Limb (tissue), 2 donors: ENCODE measurements around the gene SFRP5.

Experiments
- DNase-seq, 2 donors: peaks; one replicate each; pipeline ENCODE4 v3.0.0-alpha.2; 2016; ENCODE audit errors: extremely low spot score in 2 of 2

Gene SFRP5

DNA sequence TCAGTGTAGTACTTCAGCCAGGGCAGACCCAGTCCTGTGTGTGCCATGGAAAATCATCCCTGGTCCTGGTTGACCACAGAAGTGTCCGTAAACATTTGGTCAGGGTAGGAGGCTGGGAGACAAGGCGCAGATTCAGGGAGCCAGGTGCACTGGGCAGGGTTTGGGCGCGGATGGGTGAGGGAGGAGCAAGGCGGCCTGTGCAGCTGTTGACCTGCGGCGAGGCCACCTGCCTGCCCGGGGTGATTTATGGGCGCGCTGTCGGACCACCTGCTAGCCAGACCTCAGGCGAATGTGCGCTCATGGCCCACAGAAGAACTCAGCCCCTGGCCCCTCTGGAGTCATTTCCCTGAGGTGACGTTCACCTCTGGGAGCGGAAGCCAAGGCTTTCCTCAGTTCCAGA, 6.6 kb downstream of the SFRP5 start:
- peak in 1 of 2 donors; percentile 58 for DNase-seq

DNA sequence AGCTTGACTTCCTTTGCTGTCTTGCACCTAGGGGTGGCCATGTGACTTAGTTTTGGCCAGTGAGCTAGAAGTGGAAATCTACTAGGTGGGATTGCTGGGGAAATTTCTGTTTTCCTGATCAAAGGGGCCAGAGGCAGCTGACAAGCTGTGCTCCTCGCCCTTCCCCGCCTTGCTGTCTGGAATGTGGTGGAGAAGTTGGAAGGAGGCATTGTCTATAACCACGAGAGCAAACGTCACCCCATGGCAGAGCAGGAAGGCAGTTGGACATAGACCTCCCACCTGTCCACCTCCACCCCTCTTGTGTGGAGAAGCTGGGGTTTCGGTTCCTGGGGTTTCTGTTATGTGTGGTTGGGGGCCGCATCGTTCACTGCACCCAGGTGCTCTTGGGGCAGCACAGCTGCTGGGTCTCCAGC, 7.3 kb downstream of the SFRP5 start:
- DNase-seq, result peak in 1 of 2 donors; percentile 25

DNA sequence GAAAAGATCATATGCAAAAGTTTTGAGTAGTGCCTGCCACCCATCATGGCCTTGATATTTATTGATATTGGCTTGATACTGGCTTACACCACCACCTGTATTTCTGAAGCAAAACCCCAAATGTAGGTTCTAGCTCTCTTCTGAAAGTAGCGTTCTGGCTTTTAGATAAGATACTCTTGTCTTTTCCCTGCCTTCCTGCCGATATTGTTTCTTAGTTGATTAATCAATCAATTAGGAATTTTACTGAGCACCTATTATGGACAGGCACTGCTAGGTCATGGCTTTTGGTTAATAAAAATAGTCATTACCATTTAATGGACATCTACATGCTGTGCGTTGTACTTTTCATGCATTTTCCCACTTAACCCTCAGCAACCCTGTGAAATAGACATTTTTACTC, 7.9 kb downstream of the SFRP5 start:
- DNase-seq, result no peak

DNA sequence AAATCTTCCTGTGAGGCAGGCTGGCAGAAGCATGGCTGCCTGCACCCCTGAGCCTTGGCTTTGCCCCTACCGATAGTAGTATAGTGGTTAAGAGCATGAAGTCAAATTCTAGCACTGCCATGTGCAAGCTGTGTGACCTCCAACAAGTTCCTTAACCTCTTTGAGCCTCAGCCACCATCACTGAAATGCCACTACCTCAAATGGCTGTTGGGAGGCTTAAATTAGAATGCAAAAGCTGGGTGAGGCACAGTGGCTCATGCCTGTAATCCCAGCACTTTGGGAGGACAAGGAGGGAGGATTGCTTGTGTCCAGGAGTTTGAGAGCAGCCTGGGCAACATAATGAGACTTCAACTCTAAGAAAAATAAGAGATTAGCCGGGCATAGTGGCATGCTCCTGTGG, 8.4 kb downstream of the SFRP5 start:
- DNase-seq, result no peak

DNA sequence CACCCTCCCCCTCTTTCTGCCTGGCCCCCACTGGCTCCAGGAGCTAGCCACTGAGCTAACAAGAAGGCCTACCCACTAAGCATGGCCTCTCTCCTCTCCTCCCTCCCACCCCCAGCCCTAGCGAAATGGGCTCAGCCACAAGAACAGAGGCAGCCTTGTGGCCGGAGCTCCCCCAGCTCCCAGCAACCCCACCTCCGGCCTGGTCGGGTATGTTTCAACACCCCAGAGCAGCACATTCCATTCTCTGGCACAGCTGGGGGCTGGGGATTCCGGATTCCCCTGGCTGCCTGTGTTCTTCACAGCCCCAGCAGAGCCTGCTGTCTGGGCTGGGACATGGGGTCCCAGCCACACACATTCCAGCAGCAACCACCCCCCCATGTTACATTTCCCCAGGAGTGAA, 9.0 kb downstream of the SFRP5 start:
- peak; percentile 18 to 46 for DNase-seq

DNA sequence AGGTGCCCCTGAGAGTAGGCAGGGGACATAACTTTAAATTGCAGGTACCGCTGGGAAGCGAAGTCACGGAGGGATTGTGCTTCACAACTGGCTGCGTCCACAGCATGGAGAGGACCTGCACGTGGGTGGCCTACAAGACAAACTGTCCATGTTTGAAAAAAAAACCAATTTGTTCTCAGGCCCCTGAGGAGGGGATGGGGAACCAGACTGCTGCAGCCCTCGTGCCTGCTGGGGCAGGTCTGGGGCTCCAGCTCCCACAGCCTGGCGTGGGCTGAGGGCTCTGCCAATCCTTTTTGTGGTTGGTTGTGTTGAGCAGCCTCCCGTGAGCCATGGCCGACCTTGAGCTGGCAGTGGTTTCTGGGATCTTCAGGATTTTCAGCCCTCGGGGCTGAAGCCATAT, 9.7 kb downstream of the SFRP5 start:
- DNase-seq, result no peak

DNA sequence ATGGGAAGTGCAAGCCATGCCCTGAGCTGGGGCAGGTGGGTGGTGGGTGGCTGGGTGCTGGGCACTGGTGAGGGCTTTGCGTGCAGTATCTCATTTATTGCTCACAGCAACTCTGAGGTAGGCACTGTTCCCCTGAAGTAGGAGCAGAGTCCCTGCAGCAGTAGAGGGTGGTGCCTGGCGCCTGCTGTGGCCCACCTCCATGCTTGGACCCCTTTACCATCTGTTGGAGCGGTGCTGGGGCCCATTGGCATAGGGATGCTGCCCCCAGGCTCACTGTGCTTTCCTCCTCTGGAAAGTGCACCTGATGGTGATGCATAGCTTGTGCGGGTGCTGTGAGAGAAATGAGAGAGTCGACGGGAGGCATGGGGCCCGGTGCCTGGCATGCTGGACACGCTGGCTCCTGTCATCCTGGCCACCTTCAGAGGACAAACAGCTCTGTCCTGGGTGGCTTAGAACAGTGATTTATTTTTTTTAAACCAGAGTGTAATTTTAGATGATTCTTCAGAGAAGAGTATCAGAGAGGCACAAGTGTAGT, 10.4 kb downstream of the SFRP5 start:
- no peak for DNase-seq

DNA sequence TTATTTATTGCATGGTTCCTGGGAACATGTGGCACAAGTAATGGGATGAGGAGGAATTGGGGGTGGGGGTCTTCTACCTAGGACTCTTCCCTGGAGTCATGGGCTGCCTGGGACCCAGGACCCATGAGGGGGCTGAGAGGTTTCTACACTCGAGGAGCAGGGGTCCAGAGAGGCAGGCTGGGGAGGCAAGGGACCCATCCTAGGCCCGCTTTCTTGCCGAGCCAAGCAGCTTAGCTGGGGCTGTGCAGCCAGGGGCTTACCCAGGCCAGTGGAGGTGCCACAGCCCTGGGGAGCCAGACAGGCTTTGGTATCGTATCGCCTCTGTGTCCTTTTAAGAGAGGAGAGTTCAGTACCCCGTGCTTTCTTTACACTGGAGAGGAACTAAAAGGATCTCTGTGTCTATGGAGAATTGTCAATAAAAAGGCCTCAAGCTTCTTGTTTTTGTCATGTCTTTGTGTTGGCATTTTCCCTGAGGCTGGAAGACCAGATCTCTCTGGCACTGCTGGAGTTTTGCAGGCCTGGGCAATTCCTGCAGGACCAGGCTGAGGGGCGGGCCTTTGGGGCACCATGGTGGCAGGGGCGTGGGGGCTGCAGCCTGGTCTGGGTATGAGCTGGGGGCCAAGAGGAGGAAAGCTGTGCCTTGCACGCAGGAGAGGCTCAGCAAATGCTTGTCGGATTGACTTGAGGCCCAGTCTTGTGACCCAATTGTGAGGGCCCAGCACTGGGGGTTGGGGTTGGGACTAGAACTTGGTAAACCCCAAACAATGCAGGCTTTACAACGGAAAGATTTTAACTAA, 11.1 kb downstream of the SFRP5 start:
- no peak for DNase-seq

DNA sequence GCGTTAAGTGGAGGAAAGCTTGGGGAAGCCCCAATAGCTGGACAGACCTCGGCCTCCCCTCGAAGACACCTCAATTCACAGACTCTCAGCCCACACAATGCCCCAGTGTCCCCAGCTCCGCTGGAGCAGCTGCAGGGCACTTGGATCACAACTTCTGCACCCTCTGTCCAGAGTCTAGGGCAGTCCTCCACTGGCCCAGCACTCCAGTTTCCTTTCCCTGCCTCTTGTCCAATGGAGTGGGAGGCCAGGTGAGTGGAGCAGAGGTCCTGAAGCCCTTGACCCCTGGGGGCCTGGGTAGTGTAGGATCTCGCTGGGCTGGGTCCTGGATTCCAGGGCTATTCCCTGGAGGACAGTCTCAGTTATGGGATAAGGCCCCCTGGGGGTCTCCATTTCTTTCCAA, 11.9 kb downstream of the SFRP5 start:
- no peak for DNase-seq

DNA sequence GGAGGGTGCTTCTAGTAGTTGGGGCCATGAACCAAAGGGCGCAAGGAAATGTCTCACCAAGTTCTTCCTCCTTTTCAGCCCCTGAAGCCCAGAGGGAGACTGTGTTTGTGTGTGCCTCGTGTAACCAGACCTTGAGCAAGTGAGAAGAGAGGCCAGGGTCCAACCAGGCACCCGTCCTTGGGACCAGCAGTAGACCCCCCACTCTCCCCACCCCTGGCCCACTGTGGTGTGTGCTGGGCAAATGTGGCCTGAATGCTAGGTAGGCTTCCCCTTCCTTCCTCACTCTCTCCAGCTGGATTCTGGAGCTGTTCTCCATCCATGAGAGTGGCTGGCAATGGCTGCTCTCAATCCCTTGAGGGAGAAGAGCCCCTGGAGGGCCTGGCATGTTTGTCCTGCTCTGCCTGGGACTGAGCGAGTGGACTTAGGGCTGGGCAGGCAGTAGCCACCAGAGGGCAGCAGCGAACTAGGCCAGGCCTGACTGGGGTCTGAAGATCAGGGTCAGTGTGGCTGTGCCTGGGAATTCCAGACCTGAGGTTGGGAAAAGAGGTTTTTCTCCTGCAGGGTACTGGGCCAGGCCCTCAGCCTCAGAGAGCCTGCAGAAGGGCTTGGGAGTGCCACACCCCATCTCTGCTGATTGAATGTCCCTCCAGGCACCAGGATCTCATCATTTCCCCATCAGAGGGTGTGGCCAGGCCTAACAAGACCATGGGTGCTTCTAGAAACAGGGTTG, 12.5 kb downstream of the SFRP5 start:
- DNase-seq, result peak in 1 of 2 donors; percentile 82

DNA sequence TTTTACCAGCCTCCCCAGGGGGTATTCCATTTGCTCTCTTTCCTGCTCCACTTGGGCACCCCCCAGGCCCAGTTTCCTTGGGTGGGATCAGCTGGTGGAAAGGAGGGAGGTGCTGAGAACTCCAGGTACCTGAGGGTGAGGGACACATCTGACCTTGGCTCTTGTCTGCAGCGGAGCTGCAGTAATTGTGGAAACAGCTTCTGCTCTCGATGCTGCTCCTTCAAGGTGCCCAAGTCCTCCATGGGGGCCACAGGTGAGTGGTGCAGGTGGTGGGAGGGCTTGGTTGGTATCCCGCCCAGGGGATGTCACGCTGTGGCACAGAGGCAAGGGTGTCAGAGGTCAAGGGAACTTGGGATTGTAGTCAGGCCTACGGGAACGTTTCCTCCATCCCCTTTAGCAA, 14.3 kb downstream of the SFRP5 start:
- DNase-seq, result no peak

DNA sequence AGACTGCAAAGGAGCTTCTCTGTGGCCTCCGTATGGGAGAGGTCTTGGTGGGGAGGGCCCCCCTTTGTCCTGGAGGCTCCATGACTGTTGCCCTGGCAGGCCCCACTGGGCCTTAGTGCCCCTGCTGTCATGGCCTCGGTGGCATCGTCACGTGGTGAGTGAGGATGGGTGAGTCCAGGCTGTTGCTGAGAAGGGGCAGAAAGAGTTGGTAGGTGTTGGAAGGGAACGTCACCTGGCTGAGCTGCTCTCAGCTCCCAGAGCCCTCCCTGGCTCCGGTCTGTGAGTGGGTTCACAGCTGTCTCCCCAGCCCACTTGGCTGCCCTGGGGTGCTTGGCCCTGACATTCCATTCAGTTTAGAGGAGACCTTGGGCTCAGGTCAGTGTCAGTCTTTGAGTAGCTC, 16.1 kb downstream of the SFRP5 start:
- DNase-seq, result no peak

DNA sequence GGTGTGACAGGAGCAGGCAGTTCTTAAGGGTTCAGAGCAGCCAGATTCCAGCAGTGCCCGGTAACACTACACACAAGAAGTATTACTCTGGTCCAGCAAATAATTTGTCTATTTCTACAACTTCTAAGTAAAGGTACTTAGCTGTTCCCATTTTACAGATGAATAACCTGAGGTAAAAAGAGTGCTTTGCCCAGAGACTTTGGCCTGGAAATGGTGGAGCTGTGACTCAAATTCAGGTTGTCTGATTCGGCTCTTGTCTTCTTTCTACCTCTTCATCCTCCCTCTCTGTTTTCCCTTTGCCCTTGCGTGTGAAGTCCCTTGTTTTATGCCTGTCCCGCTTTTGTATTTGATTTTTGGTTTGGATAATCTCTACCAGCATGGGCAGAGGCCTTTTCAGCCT, 17.1 kb downstream of the SFRP5 start:
- no peak for DNase-seq

DNA sequence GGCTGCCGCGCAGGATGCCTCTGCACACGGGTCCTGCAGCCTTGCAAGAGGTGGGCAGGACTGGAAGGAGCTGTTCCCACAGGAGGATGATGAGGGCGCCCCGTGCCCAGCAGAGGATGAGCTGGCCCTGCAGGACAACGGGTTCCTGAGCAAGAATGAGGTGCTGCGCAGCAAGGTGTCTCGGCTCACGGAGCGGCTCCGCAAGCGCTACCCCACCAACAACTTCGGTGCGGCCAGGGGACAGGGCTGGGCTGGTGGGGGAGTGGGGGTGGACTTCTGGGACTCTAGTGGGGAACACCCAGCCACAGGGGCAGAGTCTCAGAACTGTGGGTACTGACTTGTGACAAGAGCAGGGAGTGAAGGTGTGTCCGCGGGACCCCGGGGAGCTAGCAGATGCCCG, 18.8 kb downstream of the SFRP5 start:
- DNase-seq, result no peak

DNA sequence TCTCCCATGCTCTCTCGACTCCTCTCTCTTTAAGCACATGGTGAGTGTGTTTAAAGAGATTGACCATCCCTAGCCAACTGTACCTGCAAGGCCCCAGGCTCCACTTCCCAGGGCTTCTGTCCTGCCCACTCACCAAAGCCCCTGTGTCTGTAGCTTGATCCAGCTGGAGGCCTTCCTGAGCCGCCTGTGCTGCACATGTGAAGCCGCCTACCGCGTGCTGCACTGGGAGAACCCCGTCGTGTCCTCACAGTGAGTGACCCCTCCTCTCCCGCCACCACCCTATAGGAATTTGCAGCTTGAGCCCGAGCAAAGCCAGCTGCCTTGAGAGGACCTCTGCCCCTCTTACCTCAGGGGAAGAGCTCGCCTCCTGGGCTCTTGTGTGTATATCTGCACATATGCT, 23.7 kb downstream of the SFRP5 start:
- DNase-seq, result no peak

DNA sequence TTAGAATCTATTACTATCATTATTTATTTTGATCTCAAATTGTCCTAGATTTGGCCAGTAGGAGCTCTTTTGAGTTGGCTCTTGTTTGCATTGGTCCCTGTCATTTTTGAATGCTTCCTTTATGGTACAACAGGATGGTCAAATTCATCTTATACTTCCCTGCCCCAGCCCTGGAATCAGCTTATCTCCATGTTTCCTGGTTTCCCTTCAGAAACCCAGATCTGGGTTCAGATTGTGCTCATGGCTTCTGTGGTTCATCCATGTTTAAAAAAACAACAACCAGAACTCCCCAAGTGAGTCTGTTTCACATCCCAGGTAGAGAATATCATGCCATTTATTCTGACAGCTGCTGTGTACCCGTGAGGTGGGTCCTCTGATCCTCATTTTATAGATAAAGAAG, 24.2 kb downstream of the SFRP5 start:
- DNase-seq, result no peak

DNA sequence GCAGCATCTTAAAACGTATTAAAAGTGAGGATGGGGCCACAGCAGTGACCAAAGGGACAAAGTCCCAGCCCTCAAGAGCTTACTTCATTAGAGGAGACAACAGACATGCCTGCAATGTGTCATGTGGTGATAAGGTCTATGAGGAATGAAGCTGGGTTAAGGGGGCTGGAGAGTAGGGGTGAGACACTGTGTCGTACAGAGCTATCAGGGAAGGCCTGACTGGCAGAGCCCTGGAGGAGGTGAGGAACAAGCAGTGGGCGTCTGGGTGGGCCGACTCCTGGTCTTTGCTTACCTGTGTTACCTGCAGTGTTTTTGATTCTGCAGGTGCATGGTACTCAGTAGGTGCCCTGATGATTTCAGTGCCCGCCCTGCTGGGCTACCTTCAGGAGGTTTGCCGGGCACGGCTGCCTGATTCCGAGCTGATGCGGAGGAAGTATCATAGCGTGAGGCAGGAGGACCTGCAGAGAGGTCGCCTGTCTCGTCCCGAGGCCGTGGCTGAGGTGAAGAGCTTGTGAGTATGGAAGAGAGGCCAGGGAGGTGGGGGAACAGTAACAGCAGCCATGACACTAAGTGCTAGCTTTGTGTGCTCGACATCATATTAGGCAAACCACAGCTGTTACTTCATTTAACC, 27.3 kb downstream of the SFRP5 start:
- DNase-seq, result no peak

DNA sequence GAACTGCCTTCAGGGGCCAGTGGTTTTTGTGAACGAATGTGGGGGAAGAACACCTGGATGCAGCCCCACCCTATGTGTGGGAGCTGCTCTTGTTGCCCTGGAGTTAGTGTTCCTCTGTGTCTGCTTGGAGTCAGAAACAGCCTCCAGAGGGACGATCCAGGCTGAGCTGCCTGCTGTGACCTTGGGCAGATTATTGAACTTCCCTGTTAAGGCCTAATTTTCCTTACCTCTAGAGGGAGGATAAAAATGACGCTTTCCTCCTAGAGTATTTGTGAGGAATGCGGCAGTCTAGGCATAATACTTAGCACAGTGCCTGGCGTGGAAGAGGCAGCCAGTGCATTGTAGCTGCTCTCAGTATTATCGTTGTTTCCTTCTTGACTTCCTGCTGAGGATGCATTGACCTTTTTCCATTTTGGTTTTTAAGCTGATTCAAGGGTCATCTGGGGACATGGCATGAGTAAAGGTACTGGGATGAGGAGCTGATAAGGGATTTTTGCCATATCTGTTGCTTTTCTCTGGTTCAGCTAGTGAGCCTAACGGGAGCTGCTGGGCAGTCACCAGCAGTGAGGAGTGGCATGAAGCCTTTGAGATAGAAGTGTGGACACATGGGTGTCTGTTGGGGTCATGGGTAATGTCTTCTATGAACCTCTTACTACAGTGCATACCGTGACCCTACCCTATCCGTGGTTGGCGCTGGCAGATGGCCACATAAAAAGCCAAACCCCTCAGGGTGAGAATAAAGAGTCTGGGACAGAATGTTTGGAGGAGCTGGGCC, 28.4 kb downstream of the SFRP5 start:
- DNase-seq, result no peak

DNA sequence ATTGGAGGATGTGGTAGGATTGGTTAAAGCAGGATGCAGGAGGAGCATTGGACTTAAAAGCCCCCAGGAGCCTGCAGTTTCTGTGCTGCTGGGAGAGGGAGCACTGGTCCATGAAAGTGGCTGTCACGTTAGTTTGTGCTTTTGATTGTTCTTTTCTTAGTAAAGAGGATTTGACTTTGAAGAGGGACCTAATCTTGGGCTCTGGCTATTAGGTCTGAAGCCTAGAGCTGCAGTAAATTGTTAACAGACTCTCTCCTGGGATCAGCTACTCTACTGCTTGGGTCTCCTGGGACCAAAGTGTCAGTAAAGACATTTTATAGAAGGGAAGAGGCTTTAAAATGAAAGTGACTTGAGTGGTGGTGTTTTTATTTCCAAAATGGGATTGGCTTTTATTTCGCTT, 31.2 kb downstream of the SFRP5 start:
- no peak for DNase-seq

DNA sequence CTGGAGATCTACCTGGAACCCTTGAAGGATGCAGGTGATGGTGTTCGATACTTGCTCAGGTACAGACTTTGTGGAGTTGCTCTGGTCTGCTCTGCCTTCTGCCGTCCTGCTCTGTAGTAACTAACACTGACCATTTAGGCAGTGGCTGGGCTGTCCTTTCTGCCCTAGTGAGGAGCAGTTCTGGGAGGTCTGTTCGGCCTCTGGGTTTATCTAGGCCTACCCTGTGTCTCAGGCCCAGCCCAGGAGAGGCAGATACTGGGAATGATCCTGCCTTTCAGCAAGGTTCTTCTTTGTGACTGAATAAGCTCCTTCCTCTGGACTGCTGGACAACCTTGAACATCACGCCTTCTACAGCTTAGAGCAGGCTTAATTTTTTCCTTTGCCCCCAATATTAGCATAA, 33.2 kb downstream of the SFRP5 start:
- no peak for DNase-seq

DNA sequence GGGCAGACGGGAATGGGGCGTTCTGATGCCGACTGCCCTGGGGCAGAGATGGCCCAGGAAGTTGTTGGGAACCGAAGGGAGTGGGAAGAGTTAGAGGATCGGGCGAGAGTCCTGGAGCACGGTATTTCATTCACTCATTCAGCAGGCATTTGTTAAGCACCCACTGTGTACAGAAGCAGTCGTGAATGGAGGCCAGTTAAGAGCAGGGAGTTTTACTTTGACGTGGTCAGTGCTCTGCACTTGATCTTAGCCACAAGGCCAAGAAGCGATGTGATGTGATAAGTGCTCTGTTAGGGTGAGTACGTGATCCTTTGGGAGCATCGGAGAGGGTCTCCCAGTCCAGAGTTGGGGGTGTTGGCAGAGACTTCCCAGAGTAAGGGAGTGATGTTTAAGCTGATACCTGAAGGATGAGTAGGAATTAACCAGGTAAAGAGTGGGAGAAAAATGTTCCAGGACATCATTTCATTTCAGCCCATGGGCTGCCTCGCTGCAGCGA, 34.0 kb downstream of the SFRP5 start:
- no peak for DNase-seq
